Measurements from ENCODE around the gene MMP24. TPM values are rescaled to one million over a fixed set of nuclear protein-coding genes. Genes with fewer than 3 reads are reported as not detected.

MMP24 gene
- total and polyA plus RNA-seq, 2 of the 13 experiments (the other 11 are each of a cell fraction or from before 2014, with no cell fraction given), result 0.29 to 0.35 TPM

GRCh38 chr20:35269055-35269781, 42.7 kb downstream of the MMP24 start (continued):
- no peak for TF ChIP-seq CEBPZ (IDR thresholded peaks at IDR 0.05; ENCODE audit: low read length)
- TF ChIP-seq HNF1B (CRISPR knock-in tag; IDR thresholded peaks at IDR 0.05), result peak; percentile 88
- TF ChIP-seq HIVEP1 (CRISPR knock-in tag; IDR thresholded peaks at IDR 0.05), result peak; percentile 32; the same call in 1 of the 2 replicates
- TF ChIP-seq HOXA7 (CRISPR knock-in tag; IDR thresholded peaks at IDR 0.05), result no peak
- no peak for TF ChIP-seq SRSF9 (IDR thresholded peaks at IDR 0.05; ENCODE audit: borderline replicate concordance, insufficient read depth, low read depth, low read length, poor library complexity, severe bottlenecking)
- no peak for TF ChIP-seq JARID2 (CRISPR knock-in tag; IDR thresholded peaks at IDR 0.05; ENCODE audit: insufficient replicate concordance)
- TF ChIP-seq ISL2 (CRISPR knock-in tag; IDR thresholded peaks at IDR 0.05), result peak; percentile 48; the same call in 1 of the 2 replicates
- no peak for TF ChIP-seq ZBTB33 (CRISPR knock-in tag; IDR thresholded peaks at IDR 0.05)
- TF ChIP-seq RELA (CRISPR knock-in tag; IDR thresholded peaks at IDR 0.05), result no peak
- TF ChIP-seq RFX3 (CRISPR knock-in tag; IDR thresholded peaks at IDR 0.05), result no peak
- no peak for TF ChIP-seq MAFF (IDR thresholded peaks at IDR 0.05; ENCODE audit: low read depth, low read length)
- TF ChIP-seq, protein P1, sequence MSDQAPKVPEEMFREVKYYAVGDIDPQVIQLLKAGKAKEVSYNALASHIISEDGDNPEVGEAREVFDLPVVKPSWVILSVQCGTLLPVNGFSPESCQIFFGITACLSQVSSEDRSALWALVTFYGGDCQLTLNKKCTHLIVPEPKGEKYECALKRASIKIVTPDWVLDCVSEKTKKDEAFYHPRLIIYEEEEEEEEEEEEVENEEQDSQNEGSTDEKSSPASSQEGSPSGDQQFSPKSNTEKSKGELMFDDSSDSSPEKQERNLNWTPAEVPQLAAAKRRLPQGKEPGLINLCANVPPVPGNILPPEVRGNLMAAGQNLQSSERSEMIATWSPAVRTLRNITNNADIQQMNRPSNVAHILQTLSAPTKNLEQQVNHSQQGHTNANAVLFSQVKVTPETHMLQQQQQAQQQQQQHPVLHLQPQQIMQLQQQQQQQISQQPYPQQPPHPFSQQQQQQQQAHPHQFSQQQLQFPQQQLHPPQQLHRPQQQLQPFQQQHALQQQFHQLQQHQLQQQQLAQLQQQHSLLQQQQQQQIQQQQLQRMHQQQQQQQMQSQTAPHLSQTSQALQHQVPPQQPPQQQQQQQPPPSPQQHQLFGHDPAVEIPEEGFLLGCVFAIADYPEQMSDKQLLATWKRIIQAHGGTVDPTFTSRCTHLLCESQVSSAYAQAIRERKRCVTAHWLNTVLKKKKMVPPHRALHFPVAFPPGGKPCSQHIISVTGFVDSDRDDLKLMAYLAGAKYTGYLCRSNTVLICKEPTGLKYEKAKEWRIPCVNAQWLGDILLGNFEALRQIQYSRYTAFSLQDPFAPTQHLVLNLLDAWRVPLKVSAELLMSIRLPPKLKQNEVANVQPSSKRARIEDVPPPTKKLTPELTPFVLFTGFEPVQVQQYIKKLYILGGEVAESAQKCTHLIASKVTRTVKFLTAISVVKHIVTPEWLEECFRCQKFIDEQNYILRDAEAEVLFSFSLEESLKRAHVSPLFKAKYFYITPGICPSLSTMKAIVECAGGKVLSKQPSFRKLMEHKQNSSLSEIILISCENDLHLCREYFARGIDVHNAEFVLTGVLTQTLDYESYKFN (CRISPR knock-in tag; conservative IDR thresholded peaks at IDR 0.05), result peak; percentile 32
- TF ChIP-seq SSRP1 (CRISPR knock-in tag; IDR thresholded peaks at IDR 0.05), result no peak
- TF ChIP-seq BHLHE40 (IDR thresholded peaks at IDR 0.05; ENCODE audit: low read length), result peak; percentile 62; the same call in 1 of the 2 replicates
- no peak for TF ChIP-seq SP4 (CRISPR knock-in tag; IDR thresholded peaks at IDR 0.05)
- TF ChIP-seq ZSCAN25 (CRISPR knock-in tag; IDR thresholded peaks at IDR 0.05), result peak; percentile 60; the same call in 1 of the 2 replicates
- TF ChIP-seq PCBP1 (IDR thresholded peaks at IDR 0.05; ENCODE audit: borderline replicate concordance, low read depth, low read length), result no peak
- TF ChIP-seq LBX2 (CRISPR knock-in tag; IDR thresholded peaks at IDR 0.05; ENCODE audit: borderline replicate concordance), result no peak

Measured in HepG2 (cell line).